Stimulated activated CD4-positive, alpha-beta T cell treated with anti-CD3 and anti-CD28 coated beads, Interleukin-1b, Interleukin-23, amount 100 ng/mL, for 48 hours (primary cell): ENCODE measurements around the gene ABCA12.

Experiments
- DNase-seq: peaks from one replicate; pipeline ENCODE4 v3.0.0-alpha.2; 2020

The ABCA12 gene

GRCh38 chr2:214902286-214902685, 236.1 kb downstream of the ABCA12 start:
- no peak for DNase-seq

GRCh38 chr2:214899751-214900150, 238.7 kb downstream of the ABCA12 start:
- no peak for DNase-seq

DNA sequence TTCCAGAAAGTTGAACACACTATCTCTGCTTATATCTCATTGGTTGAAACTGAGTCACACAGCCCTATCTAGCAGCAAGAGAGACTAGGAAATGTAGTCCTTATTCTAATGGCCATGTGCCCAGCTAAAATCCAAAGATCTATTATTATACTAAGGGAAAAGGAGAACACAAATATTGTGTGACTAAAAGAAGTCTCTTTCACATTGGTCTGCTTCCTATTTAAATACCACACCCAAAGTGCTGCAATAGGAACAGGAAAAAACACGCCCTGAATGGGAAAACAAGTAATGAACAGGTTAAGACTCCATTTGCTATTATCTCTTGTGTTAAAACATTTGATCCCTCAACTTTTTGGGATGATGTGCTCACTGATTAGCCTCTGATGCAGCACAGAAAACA, 242.2 kb downstream of the ABCA12 start:
- no peak for DNase-seq

DNA sequence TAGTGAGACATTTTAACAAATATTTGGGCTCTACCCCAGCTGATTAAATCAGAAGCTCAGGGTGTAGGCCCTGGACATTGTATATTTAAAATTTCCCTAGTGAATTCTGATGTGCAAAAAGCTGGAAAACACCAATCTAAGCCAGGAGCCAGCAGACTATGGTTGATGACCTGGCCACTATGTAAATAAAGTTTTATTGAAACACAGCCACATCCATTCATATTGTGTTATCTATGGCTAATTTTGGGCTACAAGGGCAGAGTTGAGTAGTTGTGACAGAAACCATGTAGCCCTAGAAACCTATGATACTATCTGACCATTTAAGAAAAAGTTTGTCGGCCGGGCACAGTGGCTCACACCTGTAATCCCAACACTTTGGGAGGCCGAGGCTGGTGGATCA, 243.0 kb downstream of the ABCA12 start:
- DNase-seq: no peak

DNA sequence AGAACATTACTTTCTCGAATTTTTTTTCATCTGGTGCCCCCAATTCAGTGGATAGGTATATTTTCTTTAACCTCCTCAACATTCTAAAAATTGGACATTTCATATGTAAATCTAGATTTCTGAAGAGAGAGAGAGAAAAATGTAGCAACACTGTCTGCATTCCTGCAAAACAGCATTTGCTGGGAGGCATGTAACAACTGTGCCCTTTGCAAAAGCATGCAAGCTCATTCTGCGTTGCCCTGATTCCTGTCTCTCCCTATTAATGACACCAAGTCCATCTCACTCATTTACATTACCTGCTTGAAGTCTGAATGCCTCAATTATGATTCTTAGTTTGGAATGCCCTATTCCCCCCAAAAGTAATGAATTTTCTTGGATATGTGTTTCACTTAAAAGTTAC, 249.1 kb downstream of the ABCA12 start:
- DNase-seq: no peak

DNA sequence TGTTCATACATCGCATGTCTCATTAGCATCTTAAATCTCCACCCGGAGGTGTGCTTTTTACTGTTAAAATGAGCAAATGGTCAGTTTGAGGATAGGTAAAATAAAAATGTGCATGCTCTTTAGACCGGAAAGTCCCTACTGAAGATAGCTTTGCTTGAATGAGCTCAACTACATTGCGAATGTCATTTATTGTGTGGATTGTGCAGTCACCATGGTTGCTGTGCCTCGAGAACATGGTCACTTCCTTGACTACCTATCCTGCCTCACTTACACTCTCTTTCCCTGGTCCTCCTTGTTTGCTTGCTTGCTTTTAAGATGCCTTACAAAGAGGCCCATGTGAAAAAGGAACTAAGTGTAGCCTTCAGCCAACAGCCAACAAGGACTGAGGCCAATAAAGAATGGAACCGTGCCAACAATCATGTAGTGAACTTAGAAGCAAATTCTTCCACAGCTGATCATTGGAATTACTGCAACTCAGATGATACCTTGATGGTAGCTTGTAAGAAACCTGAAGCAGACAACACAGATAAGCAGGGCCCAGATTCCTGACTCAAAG, 256.7 kb downstream of the ABCA12 start:
- DNase-seq: no peak
